COR-L47 (cell line): ENCODE measurements around the gene SMYD2.
A peak's percentile ranks its signal among the peaks of the same experiment; 100 is the strongest.

Source experiments
- DNase-seq: peaks from one replicate; lab custom pipeline; 2025; lab: John Stamatoyannopoulos, UW

The SMYD2 gene

GRCh38 chr1:214303141-214303930 lies 22.4 kb downstream of the SMYD2 start:
- DNase-seq: no peak

GRCh38 chr1:214305164-214305751 lies 24.3 kb downstream of the SMYD2 start:
- no peak for DNase-seq

- DNase-seq: no peak
These were observed 25.3 kb downstream of the SMYD2 start for GRCh38 chr1:214306269-214306668.

GRCh38 chr1:214310010-214310409 lies 29.1 kb downstream of the SMYD2 start:
- no peak for DNase-seq

GRCh38 chr1:214310777-214311690 lies 30.1 kb downstream of the SMYD2 start:
- no peak for DNase-seq

- DNase-seq: no peak
These were observed 31.6 kb downstream of the SMYD2 start for GRCh38 chr1:214312530-214313051.

GRCh38 chr1:214314178-214314843 lies 33.4 kb downstream of the SMYD2 start:
- DNase-seq: no peak

GRCh38 chr1:214316593-214316992 lies 35.6 kb downstream of the SMYD2 start:
- no peak for DNase-seq

GRCh38 chr1:214317300-214317699 lies 36.3 kb downstream of the SMYD2 start:
- DNase-seq: peak; percentile 16

- DNase-seq: no peak
These were observed 36.8 kb downstream of the SMYD2 start for GRCh38 chr1:214317734-214318133.

GRCh38 chr1:214318356-214318755 lies 37.4 kb downstream of the SMYD2 start:
- DNase-seq: no peak

- no peak for DNase-seq
These were observed 38.2 kb downstream of the SMYD2 start for GRCh38 chr1:214318956-214319736.

GRCh38 chr1:214319938-214320337 lies 39.0 kb downstream of the SMYD2 start:
- no peak for DNase-seq

GRCh38 chr1:214321705-214322453 lies 40.9 kb downstream of the SMYD2 start:
- no peak for DNase-seq

GRCh38 chr1:214324896-214325800 lies 44.2 kb downstream of the SMYD2 start:
- DNase-seq: no peak

- no peak for DNase-seq
These were observed 45.4 kb downstream of the SMYD2 start for GRCh38 chr1:214326406-214326805.

- no peak for DNase-seq
These were observed 46.6 kb downstream of the SMYD2 start for GRCh38 chr1:214327514-214327913.

GRCh38 chr1:214328770-214329469 lies 48.0 kb downstream of the SMYD2 start:
- peak; percentile 83 for DNase-seq
